Neural cell (in vitro differentiated cells): Measurements from ENCODE around the gene ZBTB7C. TPM values are rescaled to one million over a fixed set of nuclear protein-coding genes. Genes with fewer than 3 reads are reported as not detected.

Experiments
- H2AFZ ChIP-seq: fragments of 200-600, 300-800 bp; sonication (generic), shearing (Covaris generic); 2 replicates; pipeline ENCODE4 v1.6.0; 2014; ENCODE audit warnings: low read depth, mild to moderate bottlenecking, antibody characterized with exemption, low read length, moderate library complexity
- H3F3A ChIP-seq: fragments of 200-600 bp; shearing (Covaris generic); 2 replicates; pipeline ENCODE4 v1.6.1; 2016; ENCODE audit warnings: mild to moderate bottlenecking, moderate library complexity, mixed read lengths, antibody characterized with exemption, low read length; ENCODE audit not compliant: insufficient read depth, poor library complexity, severe bottlenecking
- H3K27ac ChIP-seq: fragments of 200-600, 300-800 bp; sonication (generic), shearing (Covaris generic); 2 replicates; pipeline ENCODE4 v1.5.1; 2014; ENCODE audit warnings: mild to moderate bottlenecking, low read length, moderate library complexity
- H3K27me3 ChIP-seq: fragments of 300-800, 200-600 bp; sonication (generic), shearing (Covaris generic); 2 replicates; pipeline ENCODE4 v1.6.0; 2014; ENCODE audit warnings: mild to moderate bottlenecking, low read depth, low read length, moderate library complexity; ENCODE audit not compliant: insufficient read depth
- H3K36me3 ChIP-seq: fragments of 300-800, 200-600 bp; sonication (generic), shearing (Covaris generic); 2 replicates; pipeline ENCODE4 v1.5.1; 2014; ENCODE audit warnings: mild to moderate bottlenecking, antibody characterized with exemption, low read length, moderate library complexity; ENCODE audit not compliant: insufficient read depth
- H3K4me2 ChIP-seq: fragments of 300-800, 200-600 bp; sonication (generic), shearing (Covaris generic); 2 replicates; pipeline ENCODE4 v1.6.0; 2014; ENCODE audit warnings: mild to moderate bottlenecking, low read length
- H3K4me3 ChIP-seq: fragments of 300-800, 200-600 bp; sonication (generic), shearing (Covaris generic); 2 replicates; pipeline ENCODE4 v1.5.1; 2014; ENCODE audit warnings: mild to moderate bottlenecking, low read length, moderate library complexity
- H3K79me2 ChIP-seq: fragments of 200-600 bp; shearing (Covaris generic); replicated peaks from 2 replicates; pipeline ENCODE4 v1.6.0; 2014; ENCODE audit warnings: mild to moderate bottlenecking, low read length, moderate library complexity; ENCODE audit not compliant: insufficient read depth
- H3K9ac ChIP-seq: fragments of 300-800, 200-600 bp; sonication (generic), shearing (Covaris generic); 2 replicates; pipeline ENCODE4 v1.6.1; 2016; ENCODE audit warnings: mild to moderate bottlenecking, low read length, mixed read lengths
- H3K9me2 ChIP-seq: fragments of 200-600 bp; shearing (Covaris generic); 2 replicates; pipeline ENCODE4 v1.6.1; 2016; ENCODE audit warnings: mild to moderate bottlenecking, low read length, mixed read lengths; ENCODE audit not compliant: insufficient read depth
- H3K9me3 ChIP-seq: fragments of 200-600, 300-800 bp; sonication (generic), shearing (Covaris generic); 2 replicates; pipeline ENCODE4 v1.6.1; 2016; ENCODE audit warnings: mild to moderate bottlenecking, mixed run types, low read length, moderate library complexity, mixed read lengths
- H4K20me1 ChIP-seq: fragments of 200-600 bp; shearing (Covaris generic); 2 replicates; pipeline ENCODE4 v1.6.1; 2016; ENCODE audit warnings: mild to moderate bottlenecking, mixed run types; ENCODE audit not compliant: insufficient read depth
- CTCF ChIP-seq: fragments of 450-650 bp; IDR thresholded peaks from 2 replicates; pipeline ENCODE4 v1.5.1; 2014; ENCODE audit warnings: antibody characterized with exemption, mild to moderate bottlenecking, moderate library complexity; ENCODE audit not compliant: poor library complexity, severe bottlenecking
- EP300 ChIP-seq: fragments of 450-650 bp; conservative IDR thresholded peaks from 2 replicates; pipeline ENCODE4 v1.6.1; 2014; ENCODE audit warnings: antibody characterized with exemption, mild to moderate bottlenecking, moderate library complexity; ENCODE audit not compliant: poor library complexity, severe bottlenecking
- EZH2 ChIP-seq: fragments of 200-600, 300-800 bp; shearing (Covaris generic), sonication (generic); IDR thresholded peaks from 2 replicates; pipeline ENCODE4 v1.6.1; 2014; ENCODE audit warnings: antibody characterized with exemption, low read length, borderline replicate concordance, mild to moderate bottlenecking; ENCODE audit not compliant: insufficient read depth, poor library complexity, severe bottlenecking
- MXI1 ChIP-seq: fragments of 450-650 bp; conservative IDR thresholded peaks from 2 replicates; pipeline ENCODE4 v1.6.1; 2014; ENCODE audit warnings: antibody characterized with exemption, mild to moderate bottlenecking; ENCODE audit not compliant: poor library complexity, severe bottlenecking
- POLR2AphosphoS5 ChIP-seq: IDR thresholded peaks from 2 replicates; pipeline ENCODE4 v1.6.1; 2012
- RAD21 ChIP-seq: fragments of 450-650 bp; conservative IDR thresholded peaks from 2 replicates; pipeline ENCODE4 v1.6.1; 2014; ENCODE audit warnings: antibody characterized with exemption, mild to moderate bottlenecking, moderate library complexity
- REST ChIP-seq: IDR thresholded peaks from 2 replicates; pipeline ENCODE4 v1.6.1; 2012; ENCODE audit warnings: borderline replicate concordance
- SMC3 ChIP-seq: fragments of 450-650 bp; conservative IDR thresholded peaks from 2 replicates; pipeline ENCODE4 v1.6.1; 2014; ENCODE audit warnings: antibody characterized with exemption, mild to moderate bottlenecking, moderate library complexity; ENCODE audit not compliant: poor library complexity
- TAF1 ChIP-seq: IDR thresholded peaks from 2 replicates; pipeline ENCODE4 v1.6.1; 2012; ENCODE audit warnings: low read depth
- polyA plus RNA-seq: library from polyadenylated mRNA; depleted of rRNA; stranded (reverse); fragments of >200 nt; gene quantifications from 2 replicates; pipeline ENCODE4 v1.2.3, GENCODE V29; 2014

Gene ZBTB7C
- polyA plus RNA-seq, 1 donor from 2014 or later = 2.4 TPM

- Histone ChIP-seq H3F3A (no peaks in the 10 kb centered on the region), H3K4me3 (no peak overlapping the region), H3K9ac (no peak overlapping the region), H3K27me3 (no peaks in the 10 kb centered on the region), H3K27ac (no peak overlapping the region), H2AFZ (no peak overlapping the region), H3K36me3 (no peaks in the 10 kb centered on the region), H3K79me2 (no peaks in the 10 kb centered on the region), H4K20me1 (no peaks in the 10 kb centered on the region), H3K4me2 (no peak overlapping the region), H3K9me3 (no peaks in the 10 kb centered on the region), H3K9me2 (no peaks in the 10 kb centered on the region)
- no peak for TF ChIP-seq TAF1
- TF ChIP-seq RAD21 = no peak
- TF ChIP-seq MXI1 = no peak
- no peak for TF ChIP-seq EP300
- TF ChIP-seq EZH2 = no peak
- TF ChIP-seq POLR2AphosphoS5 = no peak
- TF ChIP-seq REST = no peak
- no peak for TF ChIP-seq CTCF
- TF ChIP-seq SMC3 = no peak
These were observed 112.0 kb downstream of the ZBTB7C start for GRCh38 chr18:48297139-48297538.

- Histone ChIP-seq H3K9me2 (no peaks in the 10 kb centered on the region), H3K27ac (no peak overlapping the region), H3K36me3 (no peaks in the 10 kb centered on the region), H3K9me3 (no peaks in the 10 kb centered on the region), H3K27me3 (no peaks in the 10 kb centered on the region), H3K4me3 (no peak overlapping the region), H3F3A (no peaks in the 10 kb centered on the region), H3K79me2 (no peaks in the 10 kb centered on the region), H3K4me2 (no peak overlapping the region), H4K20me1 (no peaks in the 10 kb centered on the region), H2AFZ (no peak overlapping the region), H3K9ac (no peak overlapping the region)
- TF ChIP-seq EZH2 = no peak
- no peak for TF ChIP-seq CTCF
- no peak for TF ChIP-seq TAF1
- no peak for TF ChIP-seq EP300
- TF ChIP-seq MXI1 = no peak
- TF ChIP-seq SMC3 = no peak
- TF ChIP-seq POLR2AphosphoS5 = no peak
- no peak for TF ChIP-seq REST
- no peak for TF ChIP-seq RAD21
These were observed 112.6 kb downstream of the ZBTB7C start for GRCh38 chr18:48296581-48296980.
